ENCODE results near the gene DNM3. TPM values are rescaled to one million over a fixed set of nuclear protein-coding genes. Genes with fewer than 3 reads are reported as not detected.

Gene DNM3
- total RNA-seq, 1 experiment from 2014 or later, result 2.7 TPM

DNA sequence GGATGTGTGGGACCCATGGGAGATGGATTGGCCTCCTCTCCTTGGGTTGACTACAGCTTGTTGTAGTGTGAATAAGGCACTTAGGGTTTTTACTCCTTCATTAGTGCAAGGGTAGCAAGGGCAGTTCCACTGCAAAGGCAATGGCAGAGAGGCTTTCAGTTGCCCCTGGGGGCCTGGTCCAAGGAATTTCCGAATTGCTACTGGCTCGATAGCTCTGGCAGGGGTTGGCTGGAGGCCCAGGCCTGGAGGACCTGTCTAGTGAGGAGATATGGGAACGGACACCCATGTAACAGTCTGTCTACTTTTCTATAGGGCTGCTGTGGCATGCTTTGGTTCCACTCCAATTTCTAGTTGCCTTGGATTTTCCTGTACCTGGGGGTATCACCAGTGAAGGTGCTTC lies 360.3 kb downstream of the DNM3 start:
- Mint-ChIP-seq H3K27me3 (ENCODE audit: low read depth) (no peaks in the 10 kb centered on the region), H3K27ac (0 out of 7 replicates have a peak overlapping the region, but pooled peaks of 1 of the 3 experiments have one; percentile 78), H3K36me3 (ENCODE audit: insufficient read depth in 1 of 3, low read depth in 3 of 3) (peaks cover 4 to 16% (median 15%) of the 10 kb centered on the region in 3 experiments), H3K4me1 (no peaks in the 10 kb centered on the region), H3K4me3 (no peak overlapping the region), H3K9me3 (peaks cover 30% of the 10 kb centered on the region in 2 experiments)
- H2BK15ac ChIP-seq (ENCODE audit: low read depth, low read length), result no peak overlapping the region
- H3K79me1 ChIP-seq (ENCODE audit: insufficient read depth, low read depth, low read length, poor library complexity, severe bottlenecking), result no peaks in the 10 kb centered on the region
- no peaks in the 10 kb centered on the region for H3K9me3 ChIP-seq (ENCODE audit: control insufficient read depth, low read depth, low read length)
- H4K8ac ChIP-seq (replicated peaks; ENCODE audit: insufficient read length, low read depth, low read length), result no peak overlapping the region
- no peak overlapping the region for H4K91ac ChIP-seq (ENCODE audit: insufficient read length, low read depth, low read length)
- no peak overlapping the region for H3T11ph ChIP-seq (ENCODE audit: low read length)
- no peaks in the 10 kb centered on the region for H3K23me2 ChIP-seq (ENCODE audit: insufficient read length, low read depth, low read length, poor library complexity, severe bottlenecking)
- no peak overlapping the region for H3K14ac ChIP-seq (ENCODE audit: insufficient read depth, low read length)
- no peak overlapping the region for H4K5ac ChIP-seq (ENCODE audit: insufficient read length, low read depth, low read length)
- H3K27me3 ChIP-seq (ENCODE audit: insufficient read depth, low read length), result no peaks in the 10 kb centered on the region
- DNase-seq, result no peak
- H2BK20ac ChIP-seq (ENCODE audit: low read depth, low read length, poor library complexity, severe bottlenecking), result no peak overlapping the region
- H3K4me1 ChIP-seq (ENCODE audit: insufficient read depth, low read length), result no peaks in the 10 kb centered on the region
- no CpG with 5 or more reads among the region's 3 CpGs for WGBS (ENCODE audit: extremely low coverage, insufficient read length, low lambda C conversion rate)
- TF ChIP-seq CTCF (conservative IDR thresholded peaks at IDR 0.05), result no peak
- H3K18ac ChIP-seq (ENCODE audit: insufficient read length, low read depth, low read length), result no peak overlapping the region
- H2AFZ ChIP-seq (ENCODE audit: low read length), result no peak overlapping the region
- H2BK5ac ChIP-seq (ENCODE audit: insufficient read length, low read length), result no peak overlapping the region
- no peak overlapping the region for H3K4ac ChIP-seq (ENCODE audit: low read depth, low read length)
- H3K23ac ChIP-seq (ENCODE audit: insufficient read length, low read depth, low read length), result no peak overlapping the region
- no peak overlapping the region for H3K9ac ChIP-seq (ENCODE audit: extremely low read depth, insufficient read length, low read length)
- no peak overlapping the region for H3K4me2 ChIP-seq (ENCODE audit: insufficient read depth, insufficient read length, low read length)
- no peak overlapping the region for H3K27ac ChIP-seq (ENCODE audit: insufficient read length, low read depth, low read length)
- H2BK120ac ChIP-seq (ENCODE audit: low read depth, low read length, poor library complexity, severe bottlenecking), result no peak overlapping the region
- no peaks in the 10 kb centered on the region for H4K20me1 ChIP-seq (ENCODE audit: control insufficient read depth, insufficient read depth, insufficient read length)
- H2BK12ac ChIP-seq (ENCODE audit: insufficient read length, low read depth, low read length), result no peak overlapping the region
- H3K79me2 ChIP-seq (ENCODE audit: insufficient read depth, low read length), result no peaks in the 10 kb centered on the region
- H2AK5ac ChIP-seq (ENCODE audit: insufficient read length, low read length), result no peak overlapping the region
- no peak overlapping the region for H3K56ac ChIP-seq (ENCODE audit: insufficient read length, low read depth, low read length)
